NCI-H1930 (cell line): ENCODE results near the gene NACC1.
"Not testable (repeated sequence)": the region's sequence is repeated elsewhere in the genome, so short reads cannot be mapped to it uniquely, and the experiment has no call there.

Source experiments
- DNase-seq, 2 experiments: peaks; one replicate each; lab custom pipeline; 2025; lab: John Stamatoyannopoulos, UW

NACC1 gene

GRCh38 chr19:13146763-13147563 is 28.9 kb downstream of the NACC1 start:
- no peak for DNase-seq

- not testable (repeated sequence) for DNase-seq
These were observed 31.1 kb downstream of the NACC1 start for GRCh38 chr19:13149173-13149627.

GRCh38 chr19:13149628-13150186 is 31.6 kb downstream of the NACC1 start:
- DNase-seq, result no peak

- peak; percentile 78 to 85 for DNase-seq
These were observed 32.3 kb downstream of the NACC1 start, which contains the start of the genes IER2 and STX10 for GRCh38 chr19:13150187-13150930. Gene IER2, plus strand, starts transcription at chr19:13150411. Its CDS starts 2,776 bp downstream, at chr19:13153187. Gene STX10, minus strand, starts transcription at chr19:13150375. Its CDS starts 202 bp downstream, at chr19:13150173.

- no peak for DNase-seq
These were observed 33.0 kb downstream of the NACC1 start for GRCh38 chr19:13150931-13151604.

GRCh38 chr19:13151605-13152355 is 33.7 kb downstream of the NACC1 start:
- peak; percentile 87 to 93 for DNase-seq

- peak in 1 of 2 experiments; percentile 87 for DNase-seq
These were observed 34.4 kb downstream of the NACC1 start for GRCh38 chr19:13152356-13152973.

GRCh38 chr19:13152974-13153568 is 35.0 kb downstream of the NACC1 start:
- peak in 1 of 2 experiments; percentile 89 for DNase-seq

- peak; percentile 10 to 32 for DNase-seq
These were observed 35.6 kb downstream of the NACC1 start for GRCh38 chr19:13153569-13154240.

- no peak for DNase-seq
These were observed 36.2 kb downstream of the NACC1 start for GRCh38 chr19:13154241-13154778.

GRCh38 chr19:13154911-13155471 is 36.9 kb downstream of the NACC1 start:
- DNase-seq, result no peak

- DNase-seq, result no peak
These were observed 37.7 kb downstream of the NACC1 start for GRCh38 chr19:13155472-13156359.

GRCh38 chr19:13159713-13160112 is 41.6 kb downstream of the NACC1 start:
- no peak for DNase-seq

- DNase-seq, result no peak
These were observed 42.5 kb downstream of the NACC1 start for GRCh38 chr19:13160557-13160956.

GRCh38 chr19:13162724-13163608 is 44.9 kb downstream of the NACC1 start:
- peak; percentile 75 to 79 for DNase-seq

GRCh38 chr19:13163609-13164342 is 45.7 kb downstream of the NACC1 start:
- DNase-seq, result no peak
